NCI-H2196 (cell line): Measurements from ENCODE around the gene BPIFB1.

Experiments used
- DNase-seq: peaks from one replicate; lab custom pipeline; 2025; ENCODE audit not compliant: unreplicated experiment; lab: John Stamatoyannopoulos, UW

The BPIFB1 gene

DNA sequence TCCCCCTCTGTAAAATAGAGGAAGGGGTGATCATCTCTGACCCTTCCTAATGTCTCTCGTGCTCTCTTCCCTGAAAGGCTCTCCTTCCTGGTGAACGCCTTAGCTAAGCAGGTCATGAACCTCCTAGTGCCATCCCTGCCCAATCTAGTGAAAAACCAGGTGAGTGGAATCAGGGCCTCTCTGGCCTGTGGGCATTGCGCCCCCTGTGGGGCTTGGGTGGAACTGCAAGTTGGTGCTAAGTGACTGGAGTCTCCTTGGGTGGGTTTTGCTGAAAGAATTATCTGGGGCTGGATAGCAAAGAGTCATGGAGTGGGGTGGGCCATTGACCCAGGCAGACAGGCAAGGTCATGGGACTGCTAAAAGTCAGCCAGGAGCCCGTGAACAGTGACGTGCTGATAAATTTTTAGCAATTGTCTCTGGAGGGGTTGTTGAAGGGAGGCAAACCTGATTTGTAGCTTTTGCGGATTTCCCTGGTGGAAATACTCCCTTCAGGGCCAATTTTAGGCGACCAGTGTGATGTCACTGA is 8.9 kb downstream of the BPIFB1 start:
- DNase-seq: peak; percentile 71

DNA sequence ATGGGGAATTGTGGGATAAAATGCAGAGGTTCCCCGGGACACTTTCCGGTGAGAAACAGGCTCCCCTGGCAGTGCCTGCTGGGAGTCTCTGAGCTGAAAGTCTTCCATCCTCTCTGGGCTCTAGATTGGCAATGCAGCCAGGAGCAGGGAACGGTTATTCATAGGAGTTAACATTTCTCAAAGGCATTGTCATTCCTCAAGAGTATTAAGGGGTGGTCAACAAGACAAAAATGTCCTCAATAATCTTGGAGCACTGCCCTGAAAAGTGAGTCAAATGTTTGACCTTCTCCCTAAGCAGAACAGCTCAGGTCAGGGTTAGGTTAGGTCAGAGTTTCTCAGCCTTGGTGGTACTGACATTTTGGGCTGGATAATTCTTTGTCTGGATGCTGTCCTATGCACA is 13.2 kb downstream of the BPIFB1 start:
- DNase-seq: no peak

DNA sequence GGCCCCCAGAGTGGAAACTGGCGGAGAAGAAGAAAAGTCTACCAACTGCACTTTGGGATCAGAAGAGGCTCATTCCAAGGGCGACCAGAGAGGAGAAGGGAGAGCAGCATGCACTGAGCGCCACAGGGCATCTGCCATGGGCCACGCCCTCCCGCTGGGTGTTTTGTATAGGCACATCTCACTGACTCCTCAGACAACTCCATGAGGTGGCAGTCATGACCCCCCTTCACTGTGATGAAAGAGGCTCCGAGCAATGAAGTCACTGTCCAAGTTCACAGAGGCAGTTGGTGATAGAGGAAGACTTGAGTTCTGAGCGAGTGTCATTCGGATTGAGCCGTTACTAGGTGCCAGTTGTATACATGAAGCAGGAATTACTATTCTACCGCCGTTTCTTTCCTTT is 15.4 kb downstream of the BPIFB1 start:
- no peak for DNase-seq

DNA sequence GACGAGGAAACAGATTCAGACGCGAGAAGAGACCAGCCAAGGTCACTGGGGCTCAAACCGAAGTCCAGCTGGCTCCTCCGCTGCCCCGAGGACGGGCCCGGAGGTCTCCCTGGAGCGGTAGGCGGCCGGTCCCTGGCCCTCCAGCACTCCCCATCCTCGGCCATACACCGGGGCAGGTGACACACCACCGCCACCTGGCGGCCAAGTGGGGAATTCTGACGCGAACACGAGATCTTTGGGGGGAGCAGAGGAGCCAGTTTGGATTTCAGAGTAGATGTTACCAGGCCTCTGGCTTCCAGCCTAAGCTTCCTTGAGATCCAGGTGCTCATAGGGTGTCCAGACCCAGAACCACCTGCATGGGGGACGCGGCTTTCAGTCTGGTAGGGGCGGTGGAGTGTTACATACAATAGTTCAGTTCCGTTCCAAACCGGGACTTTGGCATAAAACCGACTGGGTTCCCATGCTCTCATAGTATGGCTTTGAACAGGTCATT is 16.1 kb downstream of the BPIFB1 start:
- peak; percentile 76 for DNase-seq

DNA sequence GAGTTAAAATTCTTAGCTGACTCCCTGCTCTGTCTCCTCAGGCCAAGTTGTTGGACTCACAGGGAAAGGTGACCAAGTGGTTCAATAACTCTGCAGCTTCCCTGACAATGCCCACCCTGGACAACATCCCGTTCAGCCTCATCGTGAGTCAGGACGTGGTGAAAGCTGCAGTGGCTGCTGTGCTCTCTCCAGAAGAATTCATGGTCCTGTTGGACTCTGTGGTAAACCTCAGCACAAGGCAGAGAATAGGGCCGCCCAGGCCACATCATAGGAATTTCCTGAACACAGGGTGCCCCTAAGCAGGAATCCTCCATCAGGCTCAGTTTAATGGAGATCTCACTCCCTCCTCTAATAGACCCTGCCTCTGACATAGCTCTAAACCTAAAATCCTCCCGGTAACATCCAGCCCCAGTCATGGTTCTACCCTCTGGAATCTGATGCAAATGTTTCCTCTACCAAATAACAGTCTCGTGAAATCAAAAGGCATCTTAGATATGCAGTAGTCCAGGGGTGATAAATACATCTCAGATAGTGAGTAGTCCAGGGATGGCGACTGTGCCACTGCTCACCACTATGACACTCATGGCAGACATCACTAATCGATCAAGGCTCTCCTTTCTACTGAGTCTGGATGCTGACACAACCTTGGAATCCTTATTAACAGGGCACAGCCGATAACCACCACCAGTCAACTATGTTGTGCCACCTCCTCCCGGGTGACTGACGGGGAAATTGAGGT is 18.3 kb downstream of the BPIFB1 start:
- DNase-seq: no peak

DNA sequence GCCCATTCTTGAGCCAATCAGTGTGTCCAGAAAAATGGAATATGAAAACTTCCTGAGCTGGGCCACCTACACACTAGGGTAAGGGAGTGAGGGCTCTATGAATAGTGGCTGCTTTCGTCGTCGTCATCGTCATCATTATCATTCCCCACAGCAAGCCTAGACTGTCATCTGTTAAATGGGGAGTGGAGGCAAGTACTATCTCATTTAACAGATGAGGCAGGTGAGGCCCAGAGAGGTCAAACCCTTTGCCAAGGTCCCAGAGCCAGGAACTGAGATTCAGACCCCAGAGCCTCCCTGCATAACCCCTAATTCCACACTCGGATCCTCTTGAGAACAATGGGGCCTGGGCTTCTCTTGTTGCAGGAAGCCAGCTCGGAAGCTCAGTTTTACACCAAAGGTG is 20.6 kb downstream of the BPIFB1 start:
- DNase-seq: no peak

DNA sequence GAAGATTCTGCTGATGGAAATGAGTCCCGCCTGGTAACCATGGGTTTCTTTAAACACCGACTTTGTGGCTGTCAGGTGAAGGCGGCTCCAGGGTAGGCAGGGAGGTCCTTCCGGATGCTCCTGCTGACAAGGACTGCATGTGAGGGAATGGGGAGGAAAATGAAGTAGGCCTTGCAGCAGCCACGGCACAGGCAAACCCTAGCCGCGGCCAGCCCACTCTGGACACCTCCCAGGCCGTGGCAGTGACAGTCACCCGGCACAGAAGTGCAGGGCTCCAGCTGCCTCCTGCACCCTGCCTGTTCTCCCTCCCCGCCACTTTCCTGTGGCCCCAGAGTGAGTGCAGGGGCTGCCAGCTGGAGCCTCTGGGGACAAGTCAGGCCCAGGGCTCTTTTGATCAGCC is 21.0 kb downstream of the BPIFB1 start:
- DNase-seq: no peak

DNA sequence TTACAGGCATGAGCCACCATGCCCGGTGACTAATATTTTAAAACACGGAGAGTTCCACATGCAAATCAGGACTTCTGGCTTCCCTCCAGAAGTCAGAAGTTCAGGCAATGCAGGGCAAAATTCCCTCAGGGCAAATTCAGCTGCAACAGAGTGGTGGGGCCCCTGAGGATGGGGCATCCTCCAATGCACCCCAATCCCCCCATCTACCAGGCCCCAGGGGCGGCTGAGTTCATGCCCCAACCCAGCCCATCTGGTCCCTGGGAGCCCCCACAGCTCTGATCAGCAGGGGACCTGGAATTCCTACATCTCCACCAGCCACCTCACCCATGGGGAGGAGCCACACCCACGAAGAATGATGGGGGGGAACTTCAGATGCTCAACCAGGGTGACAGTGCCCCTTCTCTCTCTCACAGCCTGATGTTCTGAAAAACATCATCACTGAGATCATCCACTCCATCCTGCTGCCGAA is 22.6 kb downstream of the BPIFB1 start:
- no peak for DNase-seq

DNA sequence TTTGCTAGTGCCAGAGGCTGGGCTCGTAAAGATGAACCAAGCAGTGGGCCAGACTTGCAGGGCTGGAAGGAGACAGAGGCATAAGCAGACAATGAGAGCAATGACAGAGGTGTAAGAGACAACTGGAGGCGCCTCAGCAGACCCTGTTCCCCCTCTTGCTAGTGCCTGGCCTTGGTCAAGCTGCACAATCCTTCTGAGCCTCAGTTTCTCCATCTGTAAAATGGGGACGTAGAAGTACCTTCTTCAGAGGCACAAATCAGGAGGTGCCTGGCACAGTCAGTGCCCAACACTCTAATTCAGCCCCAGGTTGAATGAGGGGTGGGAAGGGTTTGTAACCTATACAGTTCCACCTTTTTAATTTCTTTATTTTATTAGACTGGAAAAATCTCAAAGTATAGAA is 23.2 kb downstream of the BPIFB1 start:
- DNase-seq: no peak

DNA sequence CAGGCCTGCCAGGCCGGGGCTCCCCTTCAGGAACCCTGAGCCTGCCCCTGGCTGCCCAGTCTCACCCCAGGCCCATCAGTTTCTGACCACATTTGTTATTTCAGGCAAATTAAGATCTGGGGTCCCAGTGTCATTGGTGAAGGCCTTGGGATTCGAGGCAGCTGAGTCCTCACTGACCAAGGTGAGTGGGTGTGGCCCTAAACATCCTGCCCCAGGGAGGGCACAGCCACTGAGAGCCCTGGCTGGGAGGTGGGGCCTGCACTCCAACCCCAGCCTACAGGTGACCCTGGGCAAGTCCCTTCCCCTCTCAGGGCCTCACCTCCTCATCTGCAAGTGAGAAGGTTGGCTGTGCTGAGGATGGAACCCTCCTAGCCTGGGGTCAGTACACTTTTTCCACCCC is 23.8 kb downstream of the BPIFB1 start:
- DNase-seq: no peak

DNA sequence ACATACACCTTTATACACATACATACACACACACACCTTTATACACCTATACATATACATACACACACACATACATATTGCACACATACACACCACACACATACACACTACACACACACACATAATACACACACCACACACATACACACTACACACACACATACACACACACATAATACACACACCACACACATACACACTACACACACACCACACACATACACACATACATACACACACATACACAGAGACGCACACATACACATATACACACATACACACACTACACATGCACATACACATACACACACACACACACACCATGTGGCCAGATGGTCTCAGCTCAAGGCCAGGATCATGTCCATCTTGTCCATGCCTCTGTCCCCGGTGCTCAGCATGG is 25.7 kb downstream of the BPIFB1 start:
- DNase-seq: no peak

DNA sequence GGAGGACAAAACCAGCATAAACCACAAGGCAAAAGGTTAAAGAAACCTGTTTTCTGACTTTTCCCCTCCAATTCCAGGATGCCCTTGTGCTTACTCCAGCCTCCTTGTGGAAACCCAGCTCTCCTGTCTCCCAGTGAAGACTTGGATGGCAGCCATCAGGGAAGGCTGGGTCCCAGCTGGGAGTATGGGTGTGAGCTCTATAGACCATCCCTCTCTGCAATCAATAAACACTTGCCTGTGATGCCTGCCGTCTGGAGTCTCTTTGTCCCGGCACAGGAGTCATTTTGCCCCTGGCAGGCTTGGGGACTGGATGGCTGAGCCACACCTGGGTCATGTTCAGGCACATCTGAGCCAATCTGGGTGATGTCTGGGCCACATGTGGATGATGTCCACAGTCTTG is 26.6 kb downstream of the BPIFB1 start:
- no peak for DNase-seq

DNA sequence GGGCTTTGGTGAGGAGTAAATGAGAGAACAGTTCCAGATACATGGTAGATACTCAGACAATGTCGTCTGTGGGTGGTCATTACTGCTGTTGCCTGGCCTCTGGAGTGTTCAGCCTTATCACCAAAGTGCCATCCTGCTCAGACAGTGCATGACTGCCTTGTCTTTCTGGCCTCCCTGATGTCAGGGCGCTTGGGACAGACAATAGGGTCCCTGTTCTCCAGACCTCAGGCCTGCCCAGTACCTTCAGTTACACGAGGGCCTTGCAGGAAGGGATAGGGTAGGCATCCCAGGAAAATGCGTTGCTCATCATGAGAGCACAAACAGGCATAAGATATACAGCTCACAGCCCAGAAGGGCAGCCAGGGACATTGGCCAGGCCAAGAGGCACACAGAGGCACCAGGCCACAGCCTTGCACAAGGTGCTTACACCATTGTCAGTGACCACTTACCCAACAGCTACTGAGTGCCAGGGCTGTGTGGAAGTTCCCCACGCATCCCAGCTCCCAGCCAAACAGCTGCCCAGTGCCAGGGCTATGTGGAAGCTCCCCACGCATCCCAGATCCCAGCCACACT is 27.4 kb downstream of the BPIFB1 start:
- DNase-seq: no peak

DNA sequence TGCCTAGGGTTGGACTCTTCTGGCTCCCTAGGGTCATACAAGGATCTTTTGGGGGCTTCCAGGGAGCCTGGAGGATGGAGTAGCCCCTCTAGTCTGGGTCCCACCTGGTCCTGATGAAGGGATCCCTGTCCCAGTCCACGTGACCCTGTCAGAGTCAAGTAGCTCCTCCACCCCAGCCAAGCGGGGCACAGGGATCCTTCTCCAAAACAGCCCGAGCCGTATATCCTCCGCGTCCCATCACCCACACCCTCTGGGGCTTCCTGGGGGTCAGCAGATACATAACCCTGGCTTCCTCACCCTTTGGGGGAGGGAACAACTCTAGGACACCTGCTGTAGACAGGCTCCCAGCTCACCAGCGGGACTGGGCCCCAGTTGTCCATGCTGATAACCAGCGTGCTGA is 28.0 kb downstream of the BPIFB1 start:
- DNase-seq: no peak

DNA sequence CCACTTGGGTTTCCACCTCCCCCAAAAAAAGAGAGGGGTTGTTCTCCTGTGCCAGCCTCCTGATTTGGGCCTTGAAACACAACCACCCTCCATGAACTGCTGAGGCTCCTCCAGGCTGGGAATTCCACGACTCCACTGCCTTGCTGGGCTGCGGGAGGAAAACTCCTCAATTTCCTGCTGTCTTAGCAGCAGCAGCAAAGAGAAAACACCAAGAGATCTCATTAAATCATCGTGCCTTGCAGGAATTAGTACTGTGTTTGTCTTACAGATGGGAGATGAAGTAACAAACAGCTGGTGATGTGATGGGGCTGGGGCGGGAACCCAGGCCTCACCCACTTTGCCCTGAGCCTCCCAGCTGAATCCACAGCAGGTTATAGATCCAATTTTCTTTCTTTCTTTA is 29.0 kb downstream of the BPIFB1 start:
- no peak for DNase-seq

DNA sequence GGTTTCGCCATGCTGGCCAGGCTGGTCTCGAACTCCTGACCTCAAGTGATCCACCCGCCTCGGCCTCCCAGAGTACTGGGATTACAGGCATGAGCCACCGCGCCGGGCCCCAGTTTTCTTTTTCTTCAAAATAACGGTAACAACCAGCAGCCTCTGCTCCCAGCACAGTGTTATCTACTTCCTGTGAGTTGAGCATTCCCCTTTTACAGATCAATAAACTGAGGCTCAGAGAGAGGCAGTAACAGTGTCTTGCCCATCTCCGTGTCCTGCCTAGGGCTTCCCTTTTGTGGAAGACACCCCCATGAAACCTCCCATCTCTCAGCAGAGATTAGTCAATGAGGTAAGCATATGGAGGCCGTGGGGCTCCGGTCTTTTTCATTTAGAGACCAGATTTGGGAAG is 29.6 kb downstream of the BPIFB1 start:
- no peak for DNase-seq

DNA sequence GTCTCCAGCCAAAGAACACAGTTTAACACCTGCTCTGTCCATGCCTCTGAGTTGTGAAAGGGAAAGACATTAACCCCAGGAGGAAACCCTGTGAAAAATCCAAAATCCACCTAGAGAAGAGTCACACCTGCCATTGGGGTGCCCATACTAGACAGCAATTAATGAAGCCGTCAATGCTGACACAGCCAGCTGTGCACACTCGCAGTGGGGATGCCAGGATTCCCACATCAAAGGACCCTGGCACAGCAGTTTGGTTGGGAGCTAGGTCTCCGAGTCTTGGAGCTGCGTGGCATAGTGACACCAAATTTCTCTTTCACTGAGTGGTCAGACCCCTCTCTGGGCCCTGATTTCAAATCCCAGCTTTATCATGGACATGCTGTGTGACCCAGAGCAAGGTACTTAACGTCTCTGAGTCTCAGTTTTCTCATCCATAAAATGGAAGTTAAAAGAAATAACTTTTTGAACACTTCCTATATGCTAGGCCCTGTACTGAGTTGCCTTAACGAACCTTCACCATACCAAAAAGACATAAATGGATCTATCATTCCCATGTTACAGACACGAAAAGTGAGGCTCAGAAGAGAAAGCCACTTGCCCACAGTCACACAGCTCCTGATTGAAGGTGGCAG is 30.8 kb downstream of the BPIFB1 start:
- DNase-seq: no peak

DNA sequence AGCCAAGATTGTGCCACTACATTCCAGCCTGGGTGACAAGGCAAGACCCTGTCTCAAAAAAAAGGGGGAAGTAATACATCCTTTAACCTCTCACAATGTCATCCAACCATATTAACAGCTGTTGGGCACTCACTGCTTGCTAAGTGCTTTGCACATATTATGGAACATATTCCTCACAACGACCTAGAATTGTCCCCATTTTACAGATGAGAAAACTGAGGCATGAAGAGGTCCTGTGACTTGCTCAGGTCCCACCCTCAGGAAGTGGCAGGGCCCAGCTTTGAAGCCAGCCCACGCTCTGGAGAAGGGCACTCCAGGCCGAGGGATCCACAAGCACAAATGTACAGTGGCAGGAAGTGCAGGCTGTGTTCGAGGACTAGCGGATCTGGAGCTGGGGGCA is 33.3 kb downstream of the BPIFB1 start:
- no peak for DNase-seq

DNA sequence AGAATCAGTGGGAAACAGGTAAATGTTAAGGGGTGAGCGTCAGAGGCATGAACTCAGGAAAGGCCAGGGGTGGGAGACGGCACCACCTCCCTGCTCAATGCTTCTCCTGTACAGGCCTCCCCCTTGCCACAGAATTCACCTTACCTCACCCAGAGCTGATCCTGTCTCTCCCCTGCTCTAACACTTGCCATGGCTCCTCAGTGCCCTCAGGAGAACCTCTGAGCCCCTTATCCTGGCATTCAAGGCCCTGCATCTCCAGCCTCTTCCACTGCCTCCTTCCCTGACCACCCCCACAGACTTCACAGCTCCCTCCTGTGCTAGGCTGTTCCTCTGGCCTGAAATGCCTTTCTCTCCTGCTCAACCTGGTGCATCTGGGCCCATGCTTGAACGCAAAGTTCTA is 33.9 kb downstream of the BPIFB1 start:
- no peak for DNase-seq

DNA sequence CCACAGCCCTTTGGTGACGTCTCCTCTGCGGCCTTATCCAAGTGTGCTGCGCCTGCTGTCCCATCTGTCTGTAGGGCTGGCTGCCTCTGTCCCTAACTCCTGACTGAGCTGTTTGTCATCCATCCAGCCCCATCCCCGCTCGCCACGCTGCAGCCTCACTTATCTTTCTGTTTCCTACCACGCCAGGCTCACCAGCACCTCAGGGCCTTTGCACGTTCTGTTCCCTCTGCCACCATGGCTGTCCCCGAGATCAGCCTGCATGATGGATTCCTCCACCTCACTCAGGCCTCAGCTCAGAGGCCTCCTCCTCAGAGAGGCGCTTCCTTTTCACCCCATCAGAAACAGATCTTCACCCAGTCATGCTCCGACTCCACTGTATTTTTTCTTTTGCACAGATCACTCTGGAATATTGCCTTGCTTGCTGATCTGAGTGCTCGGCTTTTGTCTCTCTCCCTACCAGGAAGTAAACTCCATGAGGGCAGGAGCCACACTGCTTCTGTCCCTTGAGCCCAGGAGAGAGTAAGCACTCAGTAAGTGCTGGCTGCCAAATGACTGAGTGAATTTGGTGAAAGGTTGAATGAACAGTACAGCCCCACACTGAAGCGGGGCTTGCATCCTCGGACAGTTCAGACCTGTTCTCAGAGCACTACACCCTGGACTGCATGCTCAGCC is 34.5 kb downstream of the BPIFB1 start:
- DNase-seq: no peak

DNA sequence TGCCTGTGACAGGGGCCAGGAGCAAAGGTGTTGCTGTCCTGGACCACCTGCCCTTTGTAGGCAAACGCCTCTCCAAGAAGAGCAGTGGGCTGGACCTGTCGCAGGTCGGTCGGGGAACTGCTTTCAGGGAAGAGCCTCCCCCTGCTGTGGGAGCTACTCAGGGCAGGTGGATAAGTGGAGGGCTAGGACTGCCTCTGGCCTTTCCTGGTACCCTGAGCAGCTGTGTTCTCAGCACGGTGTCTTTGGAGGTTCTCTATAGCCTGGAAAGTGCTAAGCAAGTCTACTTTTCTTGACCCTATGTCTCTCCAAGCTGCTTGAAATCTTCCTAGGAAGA is 35.0 kb downstream of the BPIFB1 start:
- DNase-seq: no peak

DNA sequence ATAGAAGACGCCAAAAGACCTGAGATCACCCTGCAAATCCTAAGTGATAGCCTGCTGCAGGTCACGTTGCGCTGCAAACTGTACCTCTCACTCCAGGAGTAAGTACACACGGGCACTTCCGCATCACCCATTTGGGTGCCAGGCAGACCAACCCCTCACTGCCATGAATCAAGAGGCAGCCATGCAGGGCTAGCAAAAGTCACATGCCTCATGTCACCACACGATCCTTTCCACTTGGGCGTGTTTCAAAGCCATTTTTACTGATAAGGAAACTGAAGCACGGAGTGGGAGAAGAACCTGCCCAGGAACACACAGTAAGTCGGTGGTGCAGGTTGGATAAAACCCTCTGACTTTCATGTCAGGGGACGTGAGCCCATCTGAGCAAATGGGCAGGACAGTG is 37.0 kb downstream of the BPIFB1 start:
- no peak for DNase-seq
